Measurements from ENCODE around the gene CTNNA3.

DNA sequence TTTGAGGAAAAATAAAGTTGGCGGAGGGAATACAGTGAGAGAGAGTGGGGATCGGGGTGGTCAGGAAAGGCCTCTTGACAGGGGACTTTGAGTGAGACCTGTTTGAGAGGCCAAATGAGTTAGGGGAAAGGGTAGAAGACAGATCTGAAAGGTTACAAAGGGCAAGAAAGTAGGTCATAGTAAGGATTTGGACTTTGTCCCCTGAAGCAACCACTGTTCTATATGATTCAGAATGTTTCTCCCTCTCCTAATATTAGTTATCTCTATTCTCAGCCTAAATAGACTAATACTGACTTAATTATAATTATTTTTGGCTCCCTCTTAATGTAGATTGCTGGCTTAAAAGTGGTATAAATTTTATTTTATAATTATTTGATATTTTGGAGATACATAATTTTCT is 88.0 kb downstream of the CTNNA3 start:
- TF ChIP-seq POLR2A (IDR thresholded peaks at IDR 0.05): no peak
- no peak for TF ChIP-seq EP300 (IDR thresholded peaks at IDR 0.05)
- TF ChIP-seq, protein P1, sequence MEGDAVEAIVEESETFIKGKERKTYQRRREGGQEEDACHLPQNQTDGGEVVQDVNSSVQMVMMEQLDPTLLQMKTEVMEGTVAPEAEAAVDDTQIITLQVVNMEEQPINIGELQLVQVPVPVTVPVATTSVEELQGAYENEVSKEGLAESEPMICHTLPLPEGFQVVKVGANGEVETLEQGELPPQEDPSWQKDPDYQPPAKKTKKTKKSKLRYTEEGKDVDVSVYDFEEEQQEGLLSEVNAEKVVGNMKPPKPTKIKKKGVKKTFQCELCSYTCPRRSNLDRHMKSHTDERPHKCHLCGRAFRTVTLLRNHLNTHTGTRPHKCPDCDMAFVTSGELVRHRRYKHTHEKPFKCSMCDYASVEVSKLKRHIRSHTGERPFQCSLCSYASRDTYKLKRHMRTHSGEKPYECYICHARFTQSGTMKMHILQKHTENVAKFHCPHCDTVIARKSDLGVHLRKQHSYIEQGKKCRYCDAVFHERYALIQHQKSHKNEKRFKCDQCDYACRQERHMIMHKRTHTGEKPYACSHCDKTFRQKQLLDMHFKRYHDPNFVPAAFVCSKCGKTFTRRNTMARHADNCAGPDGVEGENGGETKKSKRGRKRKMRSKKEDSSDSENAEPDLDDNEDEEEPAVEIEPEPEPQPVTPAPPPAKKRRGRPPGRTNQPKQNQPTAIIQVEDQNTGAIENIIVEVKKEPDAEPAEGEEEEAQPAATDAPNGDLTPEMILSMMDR (IDR thresholded peaks at IDR 0.05): no peak

Measured in upper lobe of left lung (tissue), 4 donors.